ENCODE measurements around the gene STAC2.
"Not testable (repeated sequence)": the region's sequence is repeated elsewhere in the genome, so short reads cannot be mapped to it uniquely, and the experiment has no call there.

GRCh38 chr17:39250076-39250475, 24.3 kb upstream of the STAC2 start:
- not testable (repeated sequence) for TF ChIP-seq CTCF (IDR thresholded peaks at IDR 0.05); EZH2 (IDR thresholded peaks at IDR 0.05; ENCODE audit: borderline replicate concordance, insufficient read depth, low read depth, low read length, poor library complexity, severe bottlenecking)
